Measurements from ENCODE around the gene TGFBR2.

- TF ChIP-seq EGR1 (IDR thresholded peaks at IDR 0.05) (no peak), ZBTB7A (IDR thresholded peaks at IDR 0.05; ENCODE audit: low read depth) (no peak), USF1 (IDR thresholded peaks at IDR 0.05) (no peak), MAX (IDR thresholded peaks at IDR 0.05) (no peak)
These were observed 12.1 kb downstream of the TGFBR2 start for GRCh38 chr3:30618526-30618925.
